K562 (cell line): ENCODE data around the gene TOM1L2. TPM values are rescaled to one million over a fixed set of nuclear protein-coding genes. Genes with fewer than 3 reads are reported as not detected.

Source experiments
- ATAC-seq: fragments of 200-7000 bp; cut with Tn5 transposase; 3 replicates; pipeline ENCODE4 v1.9.1; 2020; ENCODE audit warnings: moderate library complexity
- BruUV-seq: library from RNA; stranded (reverse); fragments of 400-500 nt; replicated peaks from 2 replicates; lab custom pipeline; 2021; lab: Mats Ljungman, UMichigan
- CTCF ChIA-PET: fragments of 300-600 bp; formaldehyde crosslinking; extraction: SDS; loops from one replicate; lab custom pipeline; 2021; ENCODE audit warnings: low intra/inter-chr PET ratio; lab: Yijun Ruan, JAX
- POLR2A ChIA-PET: fragments of 300-600, 350-650 bp; sonication (Branson Sonifier 250); formaldehyde crosslinking; extraction: SDS; loops from one replicate; lab custom pipeline; 2021; ENCODE audit warnings: antibody characterized with exemption, inconsistent platforms; lab: Yijun Ruan, JAX
- DNase-seq, 4 experiments: peaks; one replicate each; pipeline versions ENCODE4 v3.0.0 to v3.0.0-alpha.2; 2011 to 2018; ENCODE audit warnings: low spot score in 3 of 4, mixed read lengths in 3 of 4; ENCODE audit errors: extremely low read depth in 1 of 4
- FAIRE-seq: peaks from 2 replicates; lab custom pipeline; 2011; peaks lifted over from hg19 to GRCh38; lab: Jason Lieb, UNC
- H2AFZ ChIP-seq: 2 replicates; pipeline ENCODE4 v1.6.0; 2011; ENCODE audit warnings: low read depth, low read length, control low read depth, inconsistent platforms
- H3K27ac ChIP-seq: fragments of 200-600 bp; 3 replicates; pipeline ENCODE4 v1.8.0; 2011; ENCODE audit warnings: low read depth, mild to moderate bottlenecking, control low read depth, inconsistent platforms, low read length, moderate library complexity, mixed read lengths; ENCODE audit errors: extremely low read depth
- H3K27me3 ChIP-seq, 2 experiments: fragments of 300-600 bp in 1 of 2; 2 replicates in 1 of 2; 3 replicates in 1 of 2; pipeline versions ENCODE4 v1.6.0 to v1.8.0; 2011; ENCODE audit warnings: inconsistent platforms in 2 of 2, low read length in 2 of 2, mild to moderate bottlenecking in 1 of 2, mixed read lengths in 1 of 2, moderate library complexity in 1 of 2; ENCODE audit not compliant: control insufficient read depth in 2 of 2, insufficient read depth in 2 of 2
- H3K36me3 ChIP-seq: fragments of 300-600 bp; 3 replicates; pipeline ENCODE4 v1.8.0; 2011; ENCODE audit warnings: mild to moderate bottlenecking, low read length, inconsistent platforms; ENCODE audit not compliant: control insufficient read depth, insufficient read depth
- H3K4me1 ChIP-seq, 2 experiments: fragments of 200-600 bp in 1 of 2; replicated peaks in 1 of 2; 2 replicates in 1 of 2; 3 replicates in 1 of 2; pipeline versions ENCODE4 v1.5.1 to v1.8.0; 2011; ENCODE audit warnings: inconsistent platforms in 2 of 2, low read length in 2 of 2, mild to moderate bottlenecking in 1 of 2, mixed read lengths in 1 of 2, moderate library complexity in 1 of 2; ENCODE audit not compliant: control insufficient read depth in 2 of 2, insufficient read depth in 2 of 2
- H3K4me2 ChIP-seq: 2 replicates; pipeline ENCODE4 v1.6.1; 2011; ENCODE audit warnings: low read length, control low read depth, inconsistent platforms, mixed read lengths; ENCODE audit not compliant: insufficient read depth
- H3K4me3 ChIP-seq: fragments of 200-600 bp; sonication (generic), shearing (Covaris generic); 2 replicates; pipeline ENCODE4 v1.5.1; 2016; ENCODE audit warnings: control low read depth, inconsistent platforms
- H3K79me2 ChIP-seq: fragments of 200-600 bp; 3 replicates; pipeline ENCODE4 v1.8.0; 2011; ENCODE audit warnings: low read length, inconsistent platforms; ENCODE audit not compliant: control insufficient read depth, insufficient read depth
- H3K9ac ChIP-seq, 2 experiments: 2 replicates each; pipeline versions ENCODE4 v1.6.0 to v1.6.1; 2011; ENCODE audit warnings: low read depth in 2 of 2, low read length in 2 of 2, control low read depth in 1 of 2, inconsistent platforms in 1 of 2, mild to moderate bottlenecking in 1 of 2, mixed read lengths in 1 of 2; ENCODE audit not compliant: insufficient read depth in 1 of 2
- H3K9me1 ChIP-seq: one replicate; pipeline ENCODE4 v1.6.0; 2011; ENCODE audit warnings: inconsistent platforms, mild to moderate bottlenecking, low read length, moderate library complexity; ENCODE audit not compliant: control insufficient read depth, insufficient read depth
- H3K9me3 ChIP-seq: replicated peaks from 2 replicates; pipeline ENCODE4 v1.5.1; 2011; ENCODE audit warnings: low read depth, low read length, inconsistent platforms; ENCODE audit not compliant: control insufficient read depth, insufficient read depth
- H4K20me1 ChIP-seq: replicated peaks from 2 replicates; pipeline ENCODE4 v1.6.1; 2011; ENCODE audit warnings: low read length, inconsistent platforms, mixed read lengths; ENCODE audit not compliant: control insufficient read depth, insufficient read depth
- ETV1 ChIP-seq: fragments of 450-650 bp; conservative IDR thresholded peaks from 2 replicates; pipeline ENCODE4 v1.6.1; 2016; ENCODE audit warnings: missing genetic modification characterization, control low read depth, low read depth, missing compliant biosample characterization
- FOXK2 ChIP-seq, 2 experiments: fragments of 450-650 bp; IDR thresholded peaks in 1 of 2; conservative IDR thresholded peaks in 1 of 2; 2 replicates each; pipeline ENCODE4 v1.6.1; 2016; ENCODE audit warnings: low read depth in 2 of 2, mild to moderate bottlenecking in 1 of 2
- GABPB2 ChIP-seq: fragments of 250-450 bp; sonication (Bioruptor Pico); conservative IDR thresholded peaks from 2 replicates; pipeline ENCODE4 v1.5.1; 2021; ENCODE audit warnings: mild to moderate bottlenecking
- JUN ChIP-seq, 2 experiments: sonication (generic) in 1 of 2; formaldehyde crosslinking in 1 of 2; IDR thresholded peaks; 2 replicates each; pipeline versions ENCODE4 v1.6.1 to v1.8.0; 2012 to 2022; ENCODE audit warnings: borderline replicate concordance in 2 of 2, mild to moderate bottlenecking in 2 of 2, improper control_type of control experiment in 1 of 2, low read depth in 1 of 2, low read length in 1 of 2, missing genetic modification reagents in 1 of 2
- KHSRP ChIP-seq: fragments of 450-650 bp; IDR thresholded peaks from 2 replicates; pipeline ENCODE4 v1.6.1; 2017
- PHB2 ChIP-seq: fragments of 450-650 bp; IDR thresholded peaks from 2 replicates; pipeline ENCODE4 v1.6.1; 2017; ENCODE audit warnings: low read depth
- PTRF ChIP-seq: fragments of 450-650 bp; IDR thresholded peaks from 2 replicates; pipeline ENCODE4 v1.6.1; 2016; ENCODE audit warnings: mild to moderate bottlenecking, missing genetic modification characterization, missing compliant biosample characterization
- RBM34 ChIP-seq: fragments of 200-400 bp; formaldehyde crosslinking; IDR thresholded peaks from 2 replicates; pipeline ENCODE4 v1.6.1; 2018; ENCODE audit warnings: low read length, borderline replicate concordance; ENCODE audit not compliant: insufficient read depth
- TSC22D4 ChIP-seq: fragments of 450-650 bp; IDR thresholded peaks from 2 replicates; pipeline ENCODE4 v1.6.1; 2016; ENCODE audit warnings: missing genetic modification characterization, missing biosample characterization, control low read depth
- YY1 ChIP-seq, 3 experiments: IDR thresholded peaks; 2 replicates each; pipeline ENCODE4 v1.6.1; 2011; ENCODE audit warnings: low read length in 2 of 3, mild to moderate bottlenecking in 2 of 3, moderate library complexity in 2 of 3, borderline replicate concordance in 1 of 3, control low read depth in 1 of 3, low read depth in 1 of 3; ENCODE audit not compliant: insufficient read depth in 3 of 3, insufficient replicate concordance in 2 of 3, control insufficient read depth in 1 of 3, insufficient read length in 1 of 3; ENCODE audit errors: extremely low read depth in 1 of 3
- ZFPM2 ChIP-seq: fragments of 250-450 bp; sonication (Bioruptor Pico); IDR thresholded peaks from 2 replicates; pipeline ENCODE4 v1.5.1; 2022; ENCODE audit warnings: mild to moderate bottlenecking
- ZNF311 ChIP-seq: fragments of 250-450 bp; sonication (Bioruptor Pico); IDR thresholded peaks from 2 replicates; pipeline ENCODE4 v1.4.0; 2020; ENCODE audit warnings: mild to moderate bottlenecking, moderate library complexity
- WGBS: fragments of 100-300 bp; shearing (Covaris generic); methylation state at CpG from one replicate; pipeline ENCODE4 v1.1.6; 2016; ENCODE audit warnings: low coverage, mixed read lengths; ENCODE audit not compliant: insufficient coverage; ENCODE audit errors: missing lambda C conversion rate; 5-methylcytosine and 5-hydroxymethylcytosine counted together
- in situ Hi-C: fragments of 300-500 bp; cut with MboI; formaldehyde crosslinking; loops from 4 replicates; pipeline ENCODE4 v1.15.0; 2018; ENCODE audit warnings: inconsistent platforms, mixed read lengths
- intact Hi-C: fragments of 100-400 bp; cut with micrococcal nuclease; formaldehyde crosslinking; loops from 2 replicates; pipeline ENCODE4 v1.14.2; 2022
- polyA plus RNA-seq, 8 experiments: library from polyadenylated mRNA; depleted of rRNA in 4 of 8; stranded (reverse) in 5 of 8; unstranded in 3 of 8; fragments of >200 nt; fragmentation: Nextera tagmentation in 2 of 8; fragmentation: Illumina TruSeq in 1 of 8; extraction: Ambion mirVana in 2 of 8; extraction: Trizol in 1 of 8; gene quantifications; 2 replicates each; pipeline versions ENCODE4 v1.2.1 to v1.2.3, GENCODE V29; 2011 to 2014; ENCODE audit warnings: inconsistent platforms in 1 of 8, missing spikeins in 1 of 8
- total RNA-seq, 7 experiments: library from RNA; depleted of rRNA in 6 of 7; stranded (reverse); fragments of >200 nt in 6 of 7; fragmentation: Illumina TruSeq in 2 of 7; extraction: Trizol in 2 of 7; gene quantifications; 2 replicates each; pipeline versions ENCODE4 v1.2.1 to v1.2.3, GENCODE V29; 2011 to 2021; ENCODE audit warnings: low replicate concordance in 1 of 7
- TF ChIP-seq, protein P1 (sequence below), 2 experiments: fragments of 450-650 bp; IDR thresholded peaks; 2 replicates each; pipeline ENCODE4 v1.6.1; 2016
- TF ChIP-seq, protein P2 (sequence below): sonication (generic); formaldehyde crosslinking; IDR thresholded peaks from 2 replicates; pipeline ENCODE4 v1.8.0; 2022; ENCODE audit warnings: mild to moderate bottlenecking, missing genetic modification reagents

The TOM1L2 gene
- total and polyA plus RNA-seq, 9 of the 15 experiments (the other 6 are each of a cell fraction or from before 2014, with no cell fraction given): 0.07 to 6.0 (median 2.5) TPM

DNA sequence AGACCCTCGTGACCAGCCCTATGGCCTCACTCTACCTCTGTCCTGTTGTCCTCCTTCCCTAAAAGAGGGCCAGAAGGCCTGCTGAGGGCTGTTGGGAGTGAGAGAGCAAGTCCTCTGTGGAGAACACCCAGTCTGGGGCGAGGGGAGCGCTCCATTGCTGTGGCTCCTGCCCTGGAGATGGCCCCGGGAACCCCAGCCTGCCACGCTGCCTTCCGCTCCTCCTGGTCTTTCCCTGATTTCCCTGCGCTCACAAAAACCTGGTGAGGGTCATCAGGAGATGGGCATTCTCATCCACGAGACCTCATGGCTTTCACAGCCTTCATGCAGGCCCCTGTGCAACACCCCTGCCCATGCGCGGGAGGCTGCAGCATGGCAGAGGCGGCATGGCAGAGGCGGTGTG is 21.7 kb upstream of the TOM1L2 start:
- H2AFZ ChIP-seq: no peak overlapping the region
- 78% methylated on average over 9 of the region's 12 CpGs for WGBS
- peaks cover 0 to under 1% of the 10 kb centered on the region in 2 experiments; a peak in 2 of 5 replicates for H3K4me1 ChIP-seq
- no peaks in the 10 kb centered on the region for H3K36me3 ChIP-seq
- FAIRE-seq (no peak), ATAC-seq (no peak), DNase-seq (no peak)
- no peaks in the 10 kb centered on the region for H3K9me3 ChIP-seq
- no peak overlapping the region for H3K27ac ChIP-seq
- H3K27me3 ChIP-seq: peaks cover 0 to 13% of the 10 kb centered on the region in 2 experiments; a peak in 2 of 5 replicates
- in situ Hi-C loops: no loop called here
- H3K9me1 ChIP-seq: no peaks in the 10 kb centered on the region
- CTCF ChIA-PET: no interaction called here
- H3K9ac ChIP-seq: no peak overlapping the region; a peak in 1 of 4 replicates
- no peak overlapping the region for H3K4me2 ChIP-seq
- POLR2A ChIA-PET: no interaction called here
- no peaks in the 10 kb centered on the region for H4K20me1 ChIP-seq
- BruUV-seq: no TSS peak
- H3K79me2 ChIP-seq: no peaks in the 10 kb centered on the region
- TF ChIP-seq ZNF311: no peak
- TF ChIP-seq ETV1: no peak
- TF ChIP-seq FOXK2 (conservative IDR thresholded peaks at IDR 0.05 in 1 of 2, IDR thresholded peaks at IDR 0.05 in 1 of 2; ENCODE audit: low read depth in 2 of 2): no peak
- TF ChIP-seq PTRF (tag): no peak
- no peak for TF ChIP-seq ZFPM2 (CRISPR knock-in tag)
- no peak for TF ChIP-seq TSC22D4
- TF ChIP-seq PHB2: no peak
- TF ChIP-seq RBM34: no peak
- TF ChIP-seq, protein P1, sequence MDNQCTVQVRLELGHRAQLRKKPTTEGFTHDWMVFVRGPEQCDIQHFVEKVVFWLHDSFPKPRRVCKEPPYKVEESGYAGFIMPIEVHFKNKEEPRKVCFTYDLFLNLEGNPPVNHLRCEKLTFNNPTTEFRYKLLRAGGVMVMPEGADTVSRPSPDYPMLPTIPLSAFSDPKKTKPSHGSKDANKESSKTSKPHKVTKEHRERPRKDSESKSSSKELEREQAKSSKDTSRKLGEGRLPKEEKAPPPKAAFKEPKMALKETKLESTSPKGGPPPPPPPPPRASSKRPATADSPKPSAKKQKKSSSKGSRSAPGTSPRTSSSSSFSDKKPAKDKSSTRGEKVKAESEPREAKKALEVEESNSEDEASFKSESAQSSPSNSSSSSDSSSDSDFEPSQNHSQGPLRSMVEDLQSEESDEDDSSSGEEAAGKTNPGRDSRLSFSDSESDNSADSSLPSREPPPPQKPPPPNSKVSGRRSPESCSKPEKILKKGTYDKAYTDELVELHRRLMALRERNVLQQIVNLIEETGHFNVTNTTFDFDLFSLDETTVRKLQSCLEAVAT (IDR thresholded peaks at IDR 0.05): no peak
- no peak for TF ChIP-seq KHSRP
- no peak for TF ChIP-seq YY1 (IDR thresholded peaks at IDR 0.05; ENCODE audit: borderline replicate concordance in 1 of 3, control insufficient read depth in 1 of 3, extremely low read depth in 1 of 3, insufficient read depth in 3 of 3, insufficient read length in 1 of 3, insufficient replicate concordance in 2 of 3, low read depth in 1 of 3, low read length in 2 of 3)
- TF ChIP-seq JUN (IDR thresholded peaks at IDR 0.05; ENCODE audit: borderline replicate concordance, low read depth, low read length): no peak
- no peak for TF ChIP-seq JUN (CRISPR knock-in tag; IDR thresholded peaks at IDR 0.05; ENCODE audit: borderline replicate concordance)
- TF ChIP-seq, protein P2, sequence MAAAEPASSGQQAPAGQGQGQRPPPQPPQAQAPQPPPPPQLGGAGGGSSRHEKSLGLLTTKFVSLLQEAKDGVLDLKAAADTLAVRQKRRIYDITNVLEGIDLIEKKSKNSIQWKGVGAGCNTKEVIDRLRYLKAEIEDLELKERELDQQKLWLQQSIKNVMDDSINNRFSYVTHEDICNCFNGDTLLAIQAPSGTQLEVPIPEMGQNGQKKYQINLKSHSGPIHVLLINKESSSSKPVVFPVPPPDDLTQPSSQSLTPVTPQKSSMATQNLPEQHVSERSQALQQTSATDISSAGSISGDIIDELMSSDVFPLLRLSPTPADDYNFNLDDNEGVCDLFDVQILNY (CRISPR knock-in tag): no peak
- TF ChIP-seq GABPB2: no peak
- intact Hi-C loops: no loop called here
- no peak overlapping the region for H3K4me3 ChIP-seq
